GM18517 (cell line): ENCODE data around the gene SPOCK2.

Experiments used
- ATAC-seq: cut with Tn5 transposase; IDR thresholded peaks from one replicate; pipeline ENCODE4 v1.9.1; 2021; ENCODE audit warnings: mild to moderate bottlenecking, moderate library complexity; ENCODE audit not compliant: unreplicated experiment

Gene SPOCK2

DNA sequence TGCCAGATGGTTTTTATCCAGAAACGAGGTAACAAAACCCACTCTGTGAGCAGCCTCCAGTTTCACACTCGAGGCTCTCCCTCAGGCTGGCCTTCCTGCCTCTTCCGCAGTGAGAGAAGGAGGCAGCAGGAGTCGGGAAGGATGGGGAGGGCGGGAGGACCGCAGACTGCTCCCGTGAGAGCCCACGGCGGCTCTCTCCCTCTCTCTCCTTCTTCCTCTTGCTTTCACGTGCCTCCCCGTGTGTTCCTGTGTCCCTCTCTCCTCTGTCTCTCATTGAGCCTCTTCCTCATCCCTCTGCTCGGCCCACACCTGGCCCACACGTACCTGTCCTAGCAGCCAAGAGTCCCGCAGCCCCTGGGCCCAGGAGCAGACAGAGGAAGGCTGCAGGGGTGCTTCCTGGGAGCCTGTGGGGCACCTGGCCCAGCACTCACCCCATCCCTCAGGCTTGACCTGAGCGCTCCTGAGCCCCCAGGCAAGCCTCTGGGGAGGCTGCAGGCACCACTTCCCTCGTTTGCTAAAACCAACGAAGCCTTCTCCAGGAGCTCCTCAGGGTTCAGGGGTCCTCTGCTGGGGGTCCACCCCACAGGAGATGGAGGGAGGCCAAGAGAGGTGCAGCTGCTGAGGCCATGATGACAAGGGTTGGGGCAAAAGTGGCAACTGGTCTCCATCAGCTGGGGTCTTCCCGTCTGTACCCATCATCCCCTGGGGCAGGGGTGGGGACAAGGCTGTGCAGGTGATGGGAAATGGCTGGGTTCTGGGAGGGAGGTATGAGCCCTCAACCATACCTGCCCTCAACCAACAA, 13.6 kb downstream of the SPOCK2 start:
- no peak for ATAC-seq

GRCh38 chr10:72073708-72074573, 14.4 kb downstream of the SPOCK2 start:
- no peak for ATAC-seq

DNA sequence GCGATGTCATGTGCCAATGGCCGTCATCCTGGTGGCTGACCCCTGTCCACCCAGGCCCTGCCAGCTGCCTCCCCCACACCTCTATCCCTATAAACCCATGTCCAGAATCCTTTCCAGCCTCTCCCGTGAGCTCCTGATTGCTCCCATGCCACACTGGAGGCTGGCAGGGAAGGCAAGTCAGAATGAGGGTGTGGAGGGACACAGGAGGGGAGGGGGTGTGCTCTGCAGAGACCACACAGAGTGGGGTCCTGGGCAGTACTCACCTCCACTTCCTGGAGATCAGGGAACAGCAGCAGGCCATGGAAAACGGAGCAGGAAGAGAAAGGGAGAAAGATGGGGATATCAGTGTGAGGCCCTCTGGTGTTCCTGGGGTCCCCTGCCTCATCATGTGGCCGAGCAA, 15.7 kb downstream of the SPOCK2 start:
- ATAC-seq: no peak

GRCh38 chr10:72072046-72072445, 16.3 kb downstream of the SPOCK2 start:
- no peak for ATAC-seq

- no peak for ATAC-seq
Measured at GRCh38 chr10:72069751-72070526, 18.4 kb downstream of the SPOCK2 start.

GRCh38 chr10:72068901-72069446, 19.4 kb downstream of the SPOCK2 start:
- no peak for ATAC-seq

- no peak for ATAC-seq
Measured at GRCh38 chr10:72068126-72068765, 20.1 kb downstream of the SPOCK2 start.

DNA sequence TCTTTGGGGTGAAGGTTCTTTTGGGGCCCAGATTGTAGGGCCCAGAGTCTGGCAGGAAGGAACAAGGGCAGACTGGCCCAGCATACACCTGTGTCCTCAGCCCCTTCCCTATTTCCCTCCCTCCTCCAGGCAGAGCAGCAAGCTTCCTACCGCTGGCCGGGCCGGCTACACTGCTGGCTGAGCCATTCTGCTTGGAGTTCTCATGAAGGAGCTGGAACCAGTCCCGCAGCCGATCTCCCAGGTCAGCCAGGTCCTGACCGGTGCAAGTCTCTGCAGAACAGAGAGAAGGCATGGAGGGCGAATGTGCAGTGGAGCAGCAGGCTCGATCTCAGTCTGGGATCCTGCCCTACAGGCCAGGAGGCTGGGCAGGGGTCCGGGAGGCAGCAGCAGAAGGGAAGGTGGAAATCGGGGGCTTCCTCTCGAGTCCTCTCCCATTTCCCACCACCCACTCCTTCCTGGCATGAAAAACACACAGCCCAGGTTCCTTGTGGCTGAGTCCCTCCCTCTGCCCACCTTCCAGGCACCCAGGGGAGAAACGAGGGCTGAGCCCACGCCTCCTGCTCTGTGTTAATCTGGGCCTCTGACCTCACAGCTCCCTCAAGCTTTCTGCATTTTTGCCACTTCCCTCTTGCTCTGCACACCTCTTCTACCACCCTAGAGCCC, 20.8 kb downstream of the SPOCK2 start:
- no peak for ATAC-seq

GRCh38 chr10:72066318-72067284, 21.8 kb downstream of the SPOCK2 start:
- no peak for ATAC-seq

DNA sequence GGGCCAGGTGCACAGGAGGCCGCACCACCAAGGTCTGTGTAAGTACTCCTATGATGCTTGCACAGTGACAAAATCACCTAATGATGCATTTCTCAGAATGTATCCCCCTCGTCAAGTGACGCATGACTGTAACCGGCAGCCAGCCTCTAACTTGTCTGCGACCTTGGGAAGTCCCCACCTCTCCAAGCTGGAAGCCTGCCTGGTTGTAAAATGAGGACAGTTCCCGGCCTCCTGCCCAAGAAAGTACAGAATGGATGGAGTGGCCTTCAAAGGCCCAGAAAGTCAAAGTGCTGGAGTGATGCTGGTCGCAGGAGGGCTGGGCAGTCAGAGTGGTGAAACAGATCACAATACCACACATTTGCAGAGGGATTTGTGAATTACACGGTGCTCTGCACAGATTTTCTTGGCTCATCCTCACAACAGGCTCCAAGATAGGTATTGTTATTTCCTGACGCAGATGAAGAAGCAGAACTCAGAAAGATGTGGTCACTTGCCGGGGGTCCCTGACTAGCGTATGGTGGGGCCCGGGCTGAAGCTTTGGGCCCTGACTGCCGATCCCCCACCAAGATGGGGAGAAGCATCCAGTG, 22.8 kb downstream of the SPOCK2 start:
- ATAC-seq: no peak

DNA sequence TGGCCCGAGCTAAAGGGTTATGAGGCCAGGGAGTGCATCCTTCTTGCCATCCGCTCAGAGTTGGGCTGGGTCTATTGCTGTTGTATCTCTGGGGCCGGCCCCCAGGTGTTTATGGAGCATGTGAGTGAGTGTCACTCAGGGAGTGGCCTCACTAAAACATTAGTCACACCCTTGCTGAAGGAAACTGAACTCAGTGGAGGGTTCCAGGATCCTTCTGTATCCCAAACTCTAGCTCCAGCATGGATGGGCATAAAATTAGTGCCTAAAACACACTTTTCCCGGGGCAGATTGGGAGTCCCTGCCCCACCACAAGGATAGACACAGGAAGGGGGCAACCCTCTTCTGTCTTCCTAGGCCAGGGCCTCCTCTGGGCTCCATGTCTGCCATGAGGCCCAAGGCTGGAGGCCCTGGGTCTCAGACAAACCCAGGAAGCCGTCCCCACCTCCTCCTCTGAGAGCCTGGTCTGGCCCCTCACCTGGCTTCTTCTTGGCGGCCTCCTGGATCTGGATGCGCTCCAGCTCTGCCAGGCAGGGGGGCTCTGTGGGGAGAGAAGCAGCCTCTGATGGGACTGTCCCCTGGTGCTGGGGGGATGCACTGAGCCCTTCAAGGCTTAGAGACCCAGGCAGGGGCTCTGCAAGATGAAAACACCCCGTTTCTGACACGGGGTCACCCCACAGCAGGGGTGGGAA, 24.5 kb downstream of the SPOCK2 start:
- no peak for ATAC-seq

DNA sequence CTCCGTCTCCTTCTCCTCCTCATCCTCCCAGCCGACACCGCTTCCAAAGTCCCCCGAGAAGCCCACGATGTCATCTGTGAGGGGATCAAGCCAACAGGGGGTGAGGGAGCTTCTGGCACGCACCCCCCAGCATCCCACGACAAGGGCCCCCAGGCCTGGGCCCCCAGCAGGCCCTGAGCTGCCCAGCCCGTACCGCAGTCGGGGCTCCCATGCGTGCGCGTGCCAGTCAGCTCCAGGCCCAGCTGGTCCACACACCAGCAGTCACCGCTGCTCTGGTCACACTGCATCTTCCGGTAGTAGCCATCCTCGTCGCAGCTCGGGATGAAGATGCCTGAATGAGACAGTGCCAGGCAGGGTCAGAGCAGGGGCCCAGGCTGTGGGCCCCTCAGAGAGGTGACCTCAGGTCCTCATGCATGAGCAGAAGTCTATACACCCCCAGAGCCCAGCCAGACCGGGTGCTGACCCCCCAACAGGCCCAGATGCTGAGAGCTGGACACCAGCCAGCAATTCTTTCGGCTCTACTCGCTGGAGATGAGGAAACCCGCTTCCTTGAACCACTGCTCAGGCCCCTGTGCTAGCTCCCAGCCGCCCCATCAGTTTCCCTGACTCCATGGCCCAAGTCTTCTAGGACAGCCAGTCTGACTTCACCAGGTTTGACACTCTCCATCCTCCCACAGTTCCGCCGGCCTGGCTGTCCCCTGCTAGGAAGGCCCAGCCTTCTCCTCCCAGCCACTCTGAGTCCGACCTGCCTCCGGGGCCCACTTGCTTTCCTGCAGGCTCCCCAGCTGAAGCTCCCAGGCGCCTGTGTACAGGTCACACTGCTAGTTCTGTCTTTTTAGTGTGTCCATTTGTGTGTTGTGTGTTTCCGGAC, 25.3 kb downstream of the SPOCK2 start:
- ATAC-seq: no peak

- ATAC-seq: no peak
Measured at GRCh38 chr10:72062382-72062781, 26.0 kb downstream of the SPOCK2 start.

DNA sequence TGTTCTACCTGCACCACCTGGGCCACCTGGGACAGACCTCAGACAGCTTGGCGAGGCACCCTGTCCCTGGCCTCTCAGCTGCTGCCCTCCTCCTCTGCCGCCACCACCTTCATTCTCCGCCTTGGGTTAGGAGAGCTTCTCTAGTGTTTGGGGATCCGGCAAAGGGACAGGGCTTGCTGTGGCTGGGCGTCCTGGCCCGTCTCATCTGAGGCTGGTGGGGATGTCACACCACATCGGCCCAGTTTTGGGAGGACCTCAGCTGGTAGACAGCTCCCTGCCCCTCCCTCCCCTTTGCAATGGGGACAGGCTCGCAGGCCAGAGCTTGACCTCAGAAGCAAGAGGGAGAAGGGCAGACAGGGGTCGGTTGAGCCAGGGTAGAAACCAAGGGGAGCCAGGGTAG, 26.4 kb downstream of the SPOCK2 start:
- ATAC-seq: no peak

GRCh38 chr10:72061491-72061890, 26.9 kb downstream of the SPOCK2 start:
- ATAC-seq: no peak

DNA sequence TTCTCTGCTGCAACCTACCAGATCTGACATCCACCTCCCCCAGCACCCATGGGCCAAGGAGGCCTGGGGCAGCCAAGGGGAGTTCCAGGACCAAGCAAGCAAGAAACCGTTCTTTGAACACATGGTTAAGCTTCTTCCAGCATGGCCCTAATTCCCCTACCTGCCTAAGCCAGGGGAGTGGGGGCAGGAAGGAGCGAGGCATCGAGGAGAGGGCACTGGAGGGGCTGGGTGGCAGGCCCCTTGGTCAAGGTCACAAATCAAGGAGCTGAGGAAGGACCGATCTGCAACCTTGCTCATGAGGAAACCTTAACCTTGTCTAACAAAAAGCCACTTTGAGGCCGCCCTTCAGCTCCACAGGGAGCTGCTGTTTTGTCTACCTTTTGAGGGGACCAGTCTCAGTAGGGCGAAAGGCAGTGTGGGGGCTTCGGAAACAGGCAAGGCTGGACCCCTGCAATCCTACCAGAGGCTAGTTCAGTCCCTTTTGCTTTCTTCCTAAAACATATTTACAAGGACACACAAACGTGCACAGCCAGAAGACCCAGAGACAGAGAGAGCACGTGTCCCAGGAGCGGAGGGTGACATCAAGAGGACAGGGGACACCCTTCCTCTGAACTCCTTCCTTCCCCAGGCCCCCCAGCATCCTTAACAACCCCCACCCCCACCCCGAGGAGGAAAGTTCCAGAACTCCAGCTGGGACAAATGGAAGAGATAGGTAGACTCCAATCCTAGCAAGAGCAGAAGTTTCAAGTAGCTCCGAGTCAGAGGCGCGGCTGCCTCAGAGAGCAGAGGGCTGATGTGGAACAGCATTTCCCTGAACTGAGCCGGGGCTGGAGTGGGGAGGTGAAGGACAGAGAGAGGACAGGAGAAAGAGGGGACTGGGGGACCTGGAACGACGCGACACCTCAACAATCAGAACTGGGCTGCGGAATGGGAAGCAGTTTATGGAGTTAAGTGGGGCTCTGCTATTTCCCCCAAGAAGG, 28.2 kb downstream of the SPOCK2 start:
- ATAC-seq: no peak
